K562 (cell line): ENCODE measurements around the gene ZFYVE28.

Experiments used
- CREB1 ChIP-seq, 2 experiments: sonication (generic) in 1 of 2; formaldehyde crosslinking in 1 of 2; IDR thresholded peaks; 2 replicates each; pipeline versions ENCODE4 v1.6.1 to v1.8.0; 2012 to 2022; ENCODE audit warnings: inconsistent platforms in 1 of 2, mild to moderate bottlenecking in 1 of 2, missing genetic modification reagents in 1 of 2, moderate library complexity in 1 of 2
- CTCF ChIP-seq, 3 experiments: IDR thresholded peaks in 2 of 3; conservative IDR thresholded peaks in 1 of 3; 2 replicates each; pipeline ENCODE4 v1.5.1; 2011 to 2012; ENCODE audit warnings: low read length in 3 of 3, mild to moderate bottlenecking in 3 of 3, control low read depth in 2 of 3, improper control_type of control experiment in 1 of 3, inconsistent platforms in 1 of 3, low read depth in 1 of 3, mixed read lengths in 1 of 3, moderate library complexity in 1 of 3; ENCODE audit not compliant: insufficient read depth in 2 of 3
- ELF1 ChIP-seq: fragments of 200-800 bp; sonication (Bioruptor generic); IDR thresholded peaks from 2 replicates; pipeline ENCODE4 v1.6.1; 2016; ENCODE audit warnings: missing genetic modification characterization, missing compliant biosample characterization
- EZH2 ChIP-seq: IDR thresholded peaks from 2 replicates; pipeline ENCODE4 v1.6.1; 2012; ENCODE audit warnings: low read depth, mild to moderate bottlenecking, inconsistent platforms, low read length, borderline replicate concordance
- KAT7 ChIP-seq: sonication (generic); formaldehyde crosslinking; IDR thresholded peaks from 2 replicates; pipeline ENCODE4 v1.8.0; 2022; ENCODE audit warnings: missing genetic modification reagents, mild to moderate bottlenecking, borderline replicate concordance
- POLR2A ChIP-seq: fragments of 450-650 bp; conservative IDR thresholded peaks from 2 replicates; pipeline ENCODE4 v1.6.1; 2016
- PRPF4 ChIP-seq: fragments of 200-400 bp; formaldehyde crosslinking; IDR thresholded peaks from one replicate; pipeline ENCODE4 v1.6.1; 2017; ENCODE audit warnings: low read length, low read depth, mild to moderate bottlenecking; ENCODE audit not compliant: insufficient read depth, poor library complexity, severe bottlenecking
- TBP ChIP-seq: optimal IDR thresholded peaks from 2 replicates; pipeline ENCODE3; 2011; ENCODE audit warnings: low read depth, low read length, improper control_type of control experiment
- ZHX1 ChIP-seq: fragments of 150-350 bp; conservative IDR thresholded peaks from 2 replicates; pipeline ENCODE4 v1.6.1; 2014; ENCODE audit warnings: low read length
- ZNF324 ChIP-seq: fragments of 250-450 bp; sonication (Bioruptor Pico); IDR thresholded peaks from 2 replicates; pipeline ENCODE4 v1.4.0; 2020; ENCODE audit warnings: mild to moderate bottlenecking
- TF ChIP-seq, protein P1 (sequence below), 2 experiments: fragments of 450-650 bp in 1 of 2; sonication (generic) in 1 of 2; formaldehyde crosslinking in 1 of 2; IDR thresholded peaks in 1 of 2; conservative IDR thresholded peaks in 1 of 2; 2 replicates each; pipeline versions ENCODE4 v1.6.1 to v1.8.1; 2016 to 2023; ENCODE audit warnings: mild to moderate bottlenecking in 2 of 2, moderate library complexity in 2 of 2, inconsistent platforms in 1 of 2, missing genetic modification reagents in 1 of 2
- TF ChIP-seq, protein P2 (sequence below), 2 experiments: IDR thresholded peaks in 1 of 2; conservative IDR thresholded peaks in 1 of 2; 2 replicates each; pipeline ENCODE4 v1.6.1; 2016; ENCODE audit warnings: low read depth in 2 of 2, mild to moderate bottlenecking in 1 of 2, missing compliant biosample characterization in 1 of 2, missing genetic modification characterization in 1 of 2, moderate library complexity in 1 of 2

DNA sequence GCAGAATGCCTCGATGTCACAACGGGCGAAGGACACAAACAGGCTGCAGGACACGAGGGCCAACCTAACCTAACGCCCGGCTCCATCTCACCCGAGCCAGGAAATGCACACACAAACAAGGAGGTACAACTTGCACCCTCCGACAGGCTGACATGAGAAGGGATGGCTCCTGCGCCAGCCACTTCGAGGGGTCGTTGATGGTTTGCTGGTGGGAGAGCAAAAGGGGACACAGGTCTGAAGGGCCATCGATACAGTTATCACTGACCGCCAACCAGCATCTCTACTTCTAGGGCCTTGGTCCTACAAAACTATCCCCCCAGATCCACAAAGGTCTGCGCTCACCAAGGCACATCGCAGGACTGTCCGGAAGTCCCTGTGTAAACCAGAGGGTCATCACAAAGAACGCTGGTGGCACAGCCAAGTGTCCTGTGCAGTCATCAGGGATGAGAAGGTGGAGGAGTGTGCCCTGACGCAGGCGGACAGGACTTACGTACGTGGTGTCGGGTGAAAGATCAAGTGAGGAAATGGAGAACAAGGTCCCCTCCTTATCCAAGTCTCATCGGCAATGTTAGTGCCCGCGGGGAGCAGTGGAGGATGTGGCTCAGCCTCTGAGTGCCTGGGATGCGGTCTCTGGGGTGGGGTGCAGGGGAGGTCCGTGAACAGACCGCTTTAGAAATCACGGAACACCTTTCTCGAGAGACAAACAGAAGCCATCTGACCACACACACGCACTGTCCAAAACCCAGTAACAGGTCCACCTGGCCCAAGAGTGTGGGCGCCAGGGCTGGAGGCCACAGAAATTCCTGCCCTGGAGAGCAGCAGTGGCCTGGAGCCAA lies 163.6 kb downstream of the ZFYVE28 start:
- TF ChIP-seq, protein P1, sequence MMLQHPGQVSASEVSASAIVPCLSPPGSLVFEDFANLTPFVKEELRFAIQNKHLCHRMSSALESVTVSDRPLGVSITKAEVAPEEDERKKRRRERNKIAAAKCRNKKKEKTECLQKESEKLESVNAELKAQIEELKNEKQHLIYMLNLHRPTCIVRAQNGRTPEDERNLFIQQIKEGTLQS (IDR thresholded peaks at IDR 0.05): no peak
- TF ChIP-seq, protein P1 (CRISPR knock-in tag; conservative IDR thresholded peaks at IDR 0.05): no peak
- TF ChIP-seq, protein P2, sequence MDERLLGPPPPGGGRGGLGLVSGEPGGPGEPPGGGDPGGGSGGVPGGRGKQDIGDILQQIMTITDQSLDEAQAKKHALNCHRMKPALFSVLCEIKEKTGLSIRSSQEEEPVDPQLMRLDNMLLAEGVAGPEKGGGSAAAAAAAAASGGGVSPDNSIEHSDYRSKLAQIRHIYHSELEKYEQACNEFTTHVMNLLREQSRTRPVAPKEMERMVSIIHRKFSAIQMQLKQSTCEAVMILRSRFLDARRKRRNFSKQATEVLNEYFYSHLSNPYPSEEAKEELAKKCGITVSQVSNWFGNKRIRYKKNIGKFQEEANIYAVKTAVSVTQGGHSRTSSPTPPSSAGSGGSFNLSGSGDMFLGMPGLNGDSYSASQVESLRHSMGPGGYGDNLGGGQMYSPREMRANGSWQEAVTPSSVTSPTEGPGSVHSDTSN (CRISPR knock-in tag; IDR thresholded peaks at IDR 0.05; ENCODE audit: low read depth): no peak
- TF ChIP-seq, protein P2 (tag; conservative IDR thresholded peaks at IDR 0.05; ENCODE audit: low read depth): no peak
- TF ChIP-seq PRPF4 (no peak), TBP (no peak), CTCF (IDR thresholded peaks at IDR 0.05 in 2 of 3, conservative IDR thresholded peaks at IDR 0.05 in 1 of 3; ENCODE audit: insufficient read depth in 2 of 3, low read depth in 1 of 3, low read length in 3 of 3) (no peak), CREB1 (IDR thresholded peaks at IDR 0.05) (no peak), CREB1 (CRISPR knock-in tag; IDR thresholded peaks at IDR 0.05) (no peak), ZHX1 (no peak), EZH2 (no peak), ELF1 (no peak), POLR2A (no peak), ZNF324 (CRISPR knock-in tag) (no peak), KAT7 (no peak)
